ENCODE data around the gene CES3. TPM values are rescaled to one million over a fixed set of nuclear protein-coding genes. Genes with fewer than 3 reads are reported as not detected.
"Not testable (repeated sequence)": the region's sequence is repeated elsewhere in the genome, so short reads cannot be mapped to it uniquely, and the experiment has no call there.

CES3 gene
- total and polyA plus RNA-seq, 5 donors, result 0.48 to 1.3 (median 0.89) TPM

- intact Hi-C loops (cut with DNase I), result no loop called here
- no peaks in the 10 kb centered on the region for H3K4me1 ChIP-seq (ENCODE audit: control insufficient read depth, insufficient read depth, low read length)
- ATAC-seq, result peak in 1 of 2 donors; percentile 29
- H3K4me3 ChIP-seq (ENCODE audit: low read length), result no peak within 1 kb of the TSS
- DNase-seq, result no peak
- H3K27me3 ChIP-seq (ENCODE audit: control insufficient read depth, insufficient read depth), result no peaks in the 10 kb centered on the region
- 71% methylated on average over 11 of the region's 11 CpGs for WGBS
- no peak within 1 kb of the TSS for H3K27ac ChIP-seq (ENCODE audit: low read length)
- no peaks in the 10 kb centered on the region for H3K9me3 ChIP-seq (ENCODE audit: control insufficient read depth, low read length)
These were observed 27.2 kb downstream of the CES3 start, which contains the start of gene CES4A for GRCh38 chr16:66988197-66988788. CES4A (plus strand) TSS chr16:66988589; CDS start chr16:66988773, 184 bp downstream.

GRCh38 chr16:66991545-66992077 lies 30.5 kb downstream of the CES3 start:
- H3K4me1 ChIP-seq (ENCODE audit: control insufficient read depth, insufficient read depth, low read length), result no peaks in the 10 kb centered on the region
- H3K9me3 ChIP-seq (ENCODE audit: control insufficient read depth, low read length), result no peaks in the 10 kb centered on the region
- no peak for ATAC-seq
- DNase-seq, result no peak
- no peak overlapping the region for H3K27ac ChIP-seq (ENCODE audit: low read length)
- 86% methylated on average over 2 of the region's 2 CpGs for WGBS
- no peaks in the 10 kb centered on the region for H3K27me3 ChIP-seq (ENCODE audit: control insufficient read depth, insufficient read depth)
- no peak overlapping the region for H3K4me3 ChIP-seq (ENCODE audit: low read length)
- intact Hi-C loops (cut with DNase I), result no loop called here

DNA sequence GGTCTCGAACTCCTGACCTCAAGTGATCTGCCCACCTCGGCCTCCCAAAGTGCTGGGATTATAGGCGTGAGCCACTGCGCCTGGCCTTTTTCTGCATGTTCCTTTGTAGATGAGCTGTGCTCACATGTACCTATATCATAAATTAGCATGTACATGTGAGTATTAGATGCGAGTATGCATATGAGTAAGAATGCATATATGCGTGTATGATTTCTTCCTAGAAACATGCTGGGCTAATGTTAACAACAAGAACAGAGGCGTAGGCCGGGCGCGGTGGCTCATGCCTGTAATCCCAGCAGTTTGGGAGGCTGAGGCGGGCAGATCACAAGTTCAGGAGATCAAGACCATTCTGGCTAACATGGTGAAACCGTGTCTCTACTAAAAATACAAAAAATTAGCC lies 32.5 kb downstream of the CES3 start:
- H3K27me3 ChIP-seq (ENCODE audit: control insufficient read depth, insufficient read depth); H3K27ac ChIP-seq (ENCODE audit: low read length); H3K9me3 ChIP-seq (ENCODE audit: control insufficient read depth, low read length); H3K4me3 ChIP-seq (ENCODE audit: low read length); ATAC-seq; H3K4me1 ChIP-seq (ENCODE audit: control insufficient read depth, insufficient read depth, low read length); intact Hi-C loops (cut with DNase I): not testable (repeated sequence)
- 97% methylated on average over 12 of the region's 12 CpGs for WGBS
- peak in 1 of 3 donors; percentile 0 for DNase-seq

GRCh38 chr16:66996324-66996982 lies 35.4 kb downstream of the CES3 start:
- H3K27me3 ChIP-seq (ENCODE audit: control insufficient read depth, insufficient read depth), result no peaks in the 10 kb centered on the region
- peaks cover 2% of the 10 kb centered on the region for H3K4me1 ChIP-seq (ENCODE audit: control insufficient read depth, insufficient read depth, low read length)
- 52% methylated on average over 6 of the region's 6 CpGs for WGBS
- peak; percentile 77 to 84 for ATAC-seq
- peak in 2 of 3 donors; percentile 70 to 74 for DNase-seq
- H3K27ac ChIP-seq (ENCODE audit: low read length), result peak overlapping the region; percentile 56
- intact Hi-C loops (cut with DNase I), result no loop called here
- H3K9me3 ChIP-seq (ENCODE audit: control insufficient read depth, low read length), result no peaks in the 10 kb centered on the region
- no peak overlapping the region for H3K4me3 ChIP-seq (ENCODE audit: low read length)

DNA sequence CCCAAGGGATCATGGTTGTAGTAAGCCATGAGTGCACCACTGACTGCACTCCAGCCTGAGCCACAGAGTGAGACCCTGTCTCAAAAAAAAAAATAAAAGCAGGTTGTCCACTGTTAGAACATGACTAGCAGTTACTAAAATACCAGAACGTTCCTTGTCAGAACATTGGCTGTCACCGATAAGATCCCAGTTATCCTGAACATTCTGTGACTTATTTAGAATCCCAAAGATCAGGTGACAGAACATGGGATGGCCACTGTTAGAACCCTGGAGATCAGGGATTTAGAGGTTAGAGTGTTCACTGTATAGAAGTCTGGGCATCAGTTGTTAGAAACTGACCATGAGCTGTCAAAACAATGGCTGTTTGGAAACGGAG lies 35.9 kb downstream of the CES3 start:
- intact Hi-C loops (cut with DNase I), result no loop called here
- DNase-seq (no peak), ATAC-seq (peak; percentile 10 to 19)
- peaks cover 2% of the 10 kb centered on the region for H3K4me1 ChIP-seq (ENCODE audit: control insufficient read depth, insufficient read depth, low read length)
- no peak overlapping the region for H3K4me3 ChIP-seq (ENCODE audit: low read length)
- no peaks in the 10 kb centered on the region for H3K27me3 ChIP-seq (ENCODE audit: control insufficient read depth, insufficient read depth)
- peak overlapping the region; percentile 72 for H3K27ac ChIP-seq (ENCODE audit: low read length)
- H3K9me3 ChIP-seq (ENCODE audit: control insufficient read depth, low read length), result no peaks in the 10 kb centered on the region
- 35% methylated on average over 3 of the region's 3 CpGs for WGBS

- ATAC-seq (peak; percentile 53 to 69), DNase-seq (peak; percentile 51 to 81 (median 79))
- Histone ChIP-seq H3K9me3 (ENCODE audit: control insufficient read depth, low read length) (no peaks in the 10 kb centered on the region), H3K4me3 (ENCODE audit: low read length) (peak overlapping the region; percentile 51), H3K4me1 (ENCODE audit: control insufficient read depth, insufficient read depth, low read length) (peaks cover 2% of the 10 kb centered on the region), H3K27ac (ENCODE audit: low read length) (no peak overlapping the region), H3K27me3 (ENCODE audit: control insufficient read depth, insufficient read depth) (no peaks in the 10 kb centered on the region)
- WGBS, result 5% methylated on average over 89 of the region's 89 CpGs
- intact Hi-C loops (cut with DNase I), result loop anchor here in 1 of 4 donors (10.0 kb wide), 1 partner anchor 414 kb away; the partner anchor contains the start of gene ZDHHC1
These were observed 39.6 kb downstream of the CES3 start for GRCh38 chr16:67000384-67001351.

GRCh38 chr16:67001726-67002125 lies 40.7 kb downstream of the CES3 start:
- WGBS, result 86% methylated on average over 3 of the region's 3 CpGs
- Histone ChIP-seq H3K9me3 (ENCODE audit: control insufficient read depth, low read length) (no peaks in the 10 kb centered on the region), H3K27me3 (ENCODE audit: control insufficient read depth, insufficient read depth) (no peaks in the 10 kb centered on the region), H3K27ac (ENCODE audit: low read length) (no peak overlapping the region), H3K4me3 (ENCODE audit: low read length) (no peak overlapping the region), H3K4me1 (ENCODE audit: control insufficient read depth, insufficient read depth, low read length) (peaks cover 2% of the 10 kb centered on the region)
- DNase-seq (no peak), ATAC-seq (no peak)
- intact Hi-C loops (cut with DNase I), result loop anchor here in 1 of 4 donors (10.0 kb wide), 1 partner anchor 413 kb away; the partner anchor contains the start of gene ZDHHC1

DNA sequence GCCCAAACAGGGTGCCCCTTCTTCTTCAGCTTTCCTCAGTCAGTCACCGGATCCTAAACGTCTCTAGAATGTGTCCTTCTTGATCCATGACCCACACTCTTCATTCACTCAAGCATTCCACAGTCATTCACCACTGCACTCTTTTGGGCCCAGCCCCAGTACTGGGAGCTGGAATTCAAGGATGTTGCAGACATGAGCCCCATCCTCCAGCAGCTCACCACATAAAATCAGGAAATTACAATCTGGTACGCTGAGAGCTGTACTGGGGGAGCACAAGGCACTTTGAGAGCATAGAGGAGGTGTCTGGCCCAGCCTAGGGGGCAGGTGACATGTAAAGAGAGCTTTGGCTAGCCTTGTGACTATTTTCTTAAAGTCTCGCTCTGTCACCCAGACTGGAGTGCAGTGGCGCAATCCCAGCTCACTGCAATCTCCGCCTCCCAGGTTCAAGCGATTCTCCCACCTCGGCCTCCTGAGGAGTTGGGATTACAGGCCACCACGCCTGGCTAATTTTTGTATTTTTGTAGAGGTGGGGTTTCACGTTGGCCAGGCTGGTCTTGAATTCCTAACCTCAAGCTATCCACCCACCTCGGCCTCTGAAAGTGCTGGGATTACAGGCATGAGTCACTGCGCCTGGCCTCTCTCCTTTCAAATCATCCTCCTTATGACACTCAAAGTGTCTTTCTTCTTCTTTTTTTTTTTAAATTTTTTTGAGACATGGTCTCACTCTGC lies 46.0 kb downstream of the CES3 start:
- no peak for ATAC-seq
- Histone ChIP-seq H3K4me1 (ENCODE audit: control insufficient read depth, insufficient read depth, low read length) (no peaks in the 10 kb centered on the region), H3K9me3 (ENCODE audit: control insufficient read depth, low read length) (no peaks in the 10 kb centered on the region), H3K4me3 (ENCODE audit: low read length) (no peak overlapping the region), H3K27ac (ENCODE audit: low read length) (no peak overlapping the region), H3K27me3 (ENCODE audit: control insufficient read depth, insufficient read depth) (no peaks in the 10 kb centered on the region)
- DNase-seq, result no peak
- WGBS, result 86% methylated on average over 12 of the region's 12 CpGs
- intact Hi-C loops (cut with DNase I), result loop anchor here in 1 of 4 donors (10.0 kb wide), 1 partner anchor 408 kb away; the partner anchor contains the start of gene ZDHHC1

DNA sequence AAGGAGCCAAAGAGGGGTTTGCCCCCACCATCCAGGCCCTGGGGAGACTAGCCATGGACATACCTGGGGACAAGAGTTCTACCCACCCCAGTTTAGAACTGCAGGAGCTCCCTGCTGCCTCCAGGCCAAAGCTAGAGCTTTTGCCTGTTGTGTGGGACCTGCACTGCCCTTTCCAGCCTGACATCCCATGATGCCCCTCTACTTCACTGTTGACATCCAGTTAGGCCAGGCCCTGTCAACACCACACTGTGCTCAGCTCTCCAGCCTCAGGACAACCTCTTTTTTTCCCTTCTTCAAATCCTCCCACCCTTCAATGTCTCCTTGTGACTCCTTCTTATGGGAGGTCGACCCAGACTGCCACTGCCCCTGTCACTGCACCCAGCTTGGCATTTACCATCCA lies 48.1 kb downstream of the CES3 start:
- no peak for DNase-seq
- Histone ChIP-seq H3K27ac (ENCODE audit: low read length) (no peak overlapping the region), H3K9me3 (ENCODE audit: control insufficient read depth, low read length) (no peaks in the 10 kb centered on the region)

GRCh38 chr16:67011274-67011673 lies 50.2 kb downstream of the CES3 start:
- H3K27ac ChIP-seq (ENCODE audit: low read length), result no peak overlapping the region
- no peaks in the 10 kb centered on the region for H3K27me3 ChIP-seq (ENCODE audit: control insufficient read depth, insufficient read depth)
- no peak for DNase-seq
- intact Hi-C loops (cut with DNase I), result no loop called here
- H3K4me3 ChIP-seq (ENCODE audit: low read length), result no peak overlapping the region
- no peak for ATAC-seq
- no peaks in the 10 kb centered on the region for H3K9me3 ChIP-seq (ENCODE audit: control insufficient read depth, low read length)
- WGBS, result 97% methylated on average over 2 of the region's 2 CpGs
- peaks cover 5% of the 10 kb centered on the region for H3K4me1 ChIP-seq (ENCODE audit: control insufficient read depth, insufficient read depth, low read length)

More for the DNA sequence above, 48.1 kb downstream of the CES3 start:
- intact Hi-C loops (cut with DNase I), result loop anchor here in 1 of 4 donors (10.0 kb wide), 1 partner anchor 406 kb away; the partner anchor contains the start of gene ZDHHC1
- no peak overlapping the region for H3K4me3 ChIP-seq (ENCODE audit: low read length)
- no peaks in the 10 kb centered on the region for H3K27me3 ChIP-seq (ENCODE audit: control insufficient read depth, insufficient read depth)
- 69% methylated on average over 1 of the region's 1 CpG for WGBS
- no peaks in the 10 kb centered on the region for H3K4me1 ChIP-seq (ENCODE audit: control insufficient read depth, insufficient read depth, low read length)
- ATAC-seq, result no peak

All from right cardiac atrium (tissue), 5 donors.